GM18502 (cell line): ENCODE measurements around the gene FOXP1.

ENCODE experiments used
- ATAC-seq: cut with Tn5 transposase; IDR thresholded peaks from one replicate; pipeline ENCODE4 v1.9.1; 2021; ENCODE audit warnings: mild to moderate bottlenecking; ENCODE audit not compliant: unreplicated experiment, poor library complexity

The FOXP1 gene

GRCh38 chr3:71232175-71232679 lies 351.3 kb downstream of the FOXP1 start:
- ATAC-seq = no peak

GRCh38 chr3:71231680-71232079 lies 351.8 kb downstream of the FOXP1 start:
- ATAC-seq = no peak

- ATAC-seq = no peak
Measured at GRCh38 chr3:71229905-71230657, 353.4 kb downstream of the FOXP1 start.

GRCh38 chr3:71228156-71228866 lies 355.2 kb downstream of the FOXP1 start:
- no peak for ATAC-seq

- peak; percentile 12 for ATAC-seq
Measured at GRCh38 chr3:71227270-71227661, 356.3 kb downstream of the FOXP1 start.

GRCh38 chr3:71226565-71227269 lies 356.8 kb downstream of the FOXP1 start:
- ATAC-seq = peak; percentile 89

- ATAC-seq = peak; percentile 10
Measured at GRCh38 chr3:71225951-71226564, 357.5 kb downstream of the FOXP1 start.

GRCh38 chr3:71225002-71225684 lies 358.4 kb downstream of the FOXP1 start:
- ATAC-seq = no peak

GRCh38 chr3:71219744-71220638 lies 363.5 kb downstream of the FOXP1 start:
- ATAC-seq = peak; percentile 97

- ATAC-seq = no peak
Measured at GRCh38 chr3:71218508-71218907, 365.0 kb downstream of the FOXP1 start.

GRCh38 chr3:71217640-71218222 lies 365.8 kb downstream of the FOXP1 start:
- ATAC-seq = no peak

GRCh38 chr3:71215351-71215750 lies 368.2 kb downstream of the FOXP1 start:
- no peak for ATAC-seq

GRCh38 chr3:71214797-71215196 lies 368.7 kb downstream of the FOXP1 start:
- no peak for ATAC-seq

GRCh38 chr3:71214016-71214415 lies 369.5 kb downstream of the FOXP1 start:
- ATAC-seq = no peak

- ATAC-seq = no peak
Measured at GRCh38 chr3:71211083-71211482, 372.4 kb downstream of the FOXP1 start.

GRCh38 chr3:71210257-71211007 lies 373.1 kb downstream of the FOXP1 start:
- ATAC-seq = no peak

GRCh38 chr3:71208211-71209095 lies 375.1 kb downstream of the FOXP1 start:
- no peak for ATAC-seq
